ENCODE data around the gene LRRK1.

DNA sequence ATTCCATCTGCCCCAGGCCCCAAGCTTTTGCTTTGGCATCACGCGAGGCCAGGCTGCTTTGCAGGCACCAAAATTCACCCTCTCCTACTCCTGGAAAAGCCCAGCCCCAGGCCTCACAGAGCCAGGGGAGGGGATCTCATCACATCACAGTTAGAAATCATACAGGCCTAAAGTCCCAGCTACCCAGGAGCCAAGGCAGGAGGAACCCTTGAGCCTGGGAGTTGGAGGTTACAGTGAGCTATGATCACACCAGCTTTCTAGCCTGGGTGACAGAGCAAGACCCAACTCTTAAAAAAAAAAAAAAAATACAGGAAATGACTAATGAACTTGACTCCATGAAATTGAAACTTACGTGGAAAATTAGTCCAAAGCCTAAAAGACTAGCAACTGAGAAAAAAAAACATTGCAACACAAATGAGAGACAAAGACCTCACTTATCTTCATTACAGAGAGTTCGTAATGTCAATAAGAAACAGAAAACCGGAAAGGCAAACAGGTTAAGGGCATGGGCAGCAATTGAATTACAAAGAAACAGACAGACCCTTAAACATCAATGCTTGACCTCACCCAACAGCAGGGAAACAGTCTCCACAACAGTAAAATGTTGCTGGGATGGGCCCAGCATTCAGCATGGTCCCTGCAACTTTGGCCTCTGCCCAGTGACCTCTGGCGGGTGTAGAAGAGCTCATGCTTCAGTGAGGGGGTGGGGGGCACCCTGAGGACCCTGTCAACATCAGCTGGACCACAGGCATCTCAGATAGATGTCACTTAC, 151.5 kb downstream of the LRRK1 start:
- TF ChIP-seq CTCF (IDR thresholded peaks at IDR 0.05) (no peak), MAX (CRISPR knock-in tag; IDR thresholded peaks at IDR 0.05) (no peak), SP1 (CRISPR knock-in tag; conservative IDR thresholded peaks at IDR 0.05) (no peak), SMAD3 (CRISPR knock-in tag; IDR thresholded peaks at IDR 0.05; ENCODE audit: borderline replicate concordance) (no peak), STAT6 (CRISPR knock-in tag; conservative IDR thresholded peaks at IDR 0.05; ENCODE audit: low read depth) (no peak), ETV6 (CRISPR knock-in tag; IDR thresholded peaks at IDR 0.05) (no peak), MYBL2 (CRISPR knock-in tag; IDR thresholded peaks at IDR 0.05) (no peak), JUN (CRISPR knock-in tag; IDR thresholded peaks at IDR 0.05) (no peak), ATF6 (CRISPR knock-in tag; IDR thresholded peaks at IDR 0.05) (no peak)
- TF ChIP-seq, protein P1, sequence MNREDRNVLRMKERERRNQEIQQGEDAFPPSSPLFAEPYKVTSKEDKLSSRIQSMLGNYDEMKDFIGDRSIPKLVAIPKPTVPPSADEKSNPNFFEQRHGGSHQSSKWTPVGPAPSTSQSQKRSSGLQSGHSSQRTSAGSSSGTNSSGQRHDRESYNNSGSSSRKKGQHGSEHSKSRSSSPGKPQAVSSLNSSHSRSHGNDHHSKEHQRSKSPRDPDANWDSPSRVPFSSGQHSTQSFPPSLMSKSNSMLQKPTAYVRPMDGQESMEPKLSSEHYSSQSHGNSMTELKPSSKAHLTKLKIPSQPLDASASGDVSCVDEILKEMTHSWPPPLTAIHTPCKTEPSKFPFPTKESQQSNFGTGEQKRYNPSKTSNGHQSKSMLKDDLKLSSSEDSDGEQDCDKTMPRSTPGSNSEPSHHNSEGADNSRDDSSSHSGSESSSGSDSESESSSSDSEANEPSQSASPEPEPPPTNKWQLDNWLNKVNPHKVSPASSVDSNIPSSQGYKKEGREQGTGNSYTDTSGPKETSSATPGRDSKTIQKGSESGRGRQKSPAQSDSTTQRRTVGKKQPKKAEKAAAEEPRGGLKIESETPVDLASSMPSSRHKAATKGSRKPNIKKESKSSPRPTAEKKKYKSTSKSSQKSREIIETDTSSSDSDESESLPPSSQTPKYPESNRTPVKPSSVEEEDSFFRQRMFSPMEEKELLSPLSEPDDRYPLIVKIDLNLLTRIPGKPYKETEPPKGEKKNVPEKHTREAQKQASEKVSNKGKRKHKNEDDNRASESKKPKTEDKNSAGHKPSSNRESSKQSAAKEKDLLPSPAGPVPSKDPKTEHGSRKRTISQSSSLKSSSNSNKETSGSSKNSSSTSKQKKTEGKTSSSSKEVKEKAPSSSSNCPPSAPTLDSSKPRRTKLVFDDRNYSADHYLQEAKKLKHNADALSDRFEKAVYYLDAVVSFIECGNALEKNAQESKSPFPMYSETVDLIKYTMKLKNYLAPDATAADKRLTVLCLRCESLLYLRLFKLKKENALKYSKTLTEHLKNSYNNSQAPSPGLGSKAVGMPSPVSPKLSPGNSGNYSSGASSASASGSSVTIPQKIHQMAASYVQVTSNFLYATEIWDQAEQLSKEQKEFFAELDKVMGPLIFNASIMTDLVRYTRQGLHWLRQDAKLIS (CRISPR knock-in tag; IDR thresholded peaks at IDR 0.05; ENCODE audit: borderline replicate concordance), result no peak
- TF ChIP-seq, protein P2, sequence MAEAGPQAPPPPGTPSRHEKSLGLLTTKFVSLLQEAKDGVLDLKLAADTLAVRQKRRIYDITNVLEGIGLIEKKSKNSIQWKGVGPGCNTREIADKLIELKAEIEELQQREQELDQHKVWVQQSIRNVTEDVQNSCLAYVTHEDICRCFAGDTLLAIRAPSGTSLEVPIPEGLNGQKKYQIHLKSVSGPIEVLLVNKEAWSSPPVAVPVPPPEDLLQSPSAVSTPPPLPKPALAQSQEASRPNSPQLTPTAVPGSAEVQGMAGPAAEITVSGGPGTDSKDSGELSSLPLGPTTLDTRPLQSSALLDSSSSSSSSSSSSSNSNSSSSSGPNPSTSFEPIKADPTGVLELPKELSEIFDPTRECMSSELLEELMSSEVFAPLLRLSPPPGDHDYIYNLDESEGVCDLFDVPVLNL (CRISPR knock-in tag; IDR thresholded peaks at IDR 0.05; ENCODE audit: borderline replicate concordance, low read depth), result no peak

Measured in WTC11 (cell line).